Measurements from ENCODE around the gene QPRT. TPM values are rescaled to one million over a fixed set of nuclear protein-coding genes. Genes with fewer than 3 reads are reported as not detected.
"Not testable (repeated sequence)": the region's sequence is repeated elsewhere in the genome, so short reads cannot be mapped to it uniquely, and the experiment has no call there.

The QPRT gene
- total RNA-seq, 1 donor from 2014 or later: 34.7 TPM

DNA sequence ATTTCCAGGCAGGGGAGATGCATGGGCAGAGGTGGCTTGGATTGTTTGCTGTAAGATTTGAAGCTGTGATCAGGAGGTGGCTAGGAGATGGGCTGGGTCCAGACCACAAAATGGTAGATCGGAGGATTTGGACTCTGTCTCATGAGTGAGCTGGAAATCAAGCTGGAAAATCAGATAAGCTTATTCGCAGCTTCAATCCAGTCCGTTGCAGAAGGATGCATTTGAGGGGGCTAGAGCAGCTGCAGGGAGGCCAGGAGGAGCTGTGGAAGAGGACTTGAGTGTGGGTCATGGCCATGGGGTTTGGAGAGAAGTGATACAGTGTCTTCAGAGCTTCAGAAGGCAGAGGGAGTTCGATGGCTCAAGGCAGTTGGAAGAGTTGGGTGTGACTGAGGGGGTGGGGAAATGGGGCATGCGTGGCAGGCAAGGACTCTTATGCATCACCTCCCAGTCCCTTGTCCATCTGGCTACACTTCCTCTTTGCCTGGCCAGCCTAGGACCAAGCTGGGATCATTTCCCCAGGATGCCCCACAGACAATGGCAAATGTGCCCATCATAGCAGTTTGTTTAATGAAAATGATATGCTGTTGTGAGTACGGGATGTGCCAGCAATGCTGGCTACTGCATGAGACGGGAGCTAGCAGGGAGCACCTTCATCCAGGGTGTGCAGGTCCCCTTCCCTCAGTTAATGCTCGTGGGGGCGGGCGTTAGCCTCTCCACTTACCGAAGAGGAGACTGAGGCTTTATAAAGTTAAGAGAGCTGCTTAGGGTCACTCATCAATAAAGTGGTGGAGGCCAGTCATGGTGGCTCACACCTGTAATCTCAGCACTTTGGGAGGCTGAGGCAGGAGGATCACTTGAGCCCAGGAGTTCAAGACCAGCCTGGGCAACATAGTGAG lies 20.6 kb downstream of the QPRT start:
- Mint-ChIP-seq H3K4me3 (ENCODE audit: unreplicated experiment) (no peak overlapping the region), H3K9me3 (ENCODE audit: unreplicated experiment) (peaks cover 1% of the 10 kb centered on the region), H3K27me3 (ENCODE audit: unreplicated experiment) (peaks cover 2% of the 10 kb centered on the region), H3K4me1 (ENCODE audit: low read depth, unreplicated experiment) (no peaks in the 10 kb centered on the region), H3K27ac (ENCODE audit: unreplicated experiment) (no peak overlapping the region), H3K36me3 (ENCODE audit: unreplicated experiment) (no peaks in the 10 kb centered on the region)
- TF ChIP-seq, protein P1, sequence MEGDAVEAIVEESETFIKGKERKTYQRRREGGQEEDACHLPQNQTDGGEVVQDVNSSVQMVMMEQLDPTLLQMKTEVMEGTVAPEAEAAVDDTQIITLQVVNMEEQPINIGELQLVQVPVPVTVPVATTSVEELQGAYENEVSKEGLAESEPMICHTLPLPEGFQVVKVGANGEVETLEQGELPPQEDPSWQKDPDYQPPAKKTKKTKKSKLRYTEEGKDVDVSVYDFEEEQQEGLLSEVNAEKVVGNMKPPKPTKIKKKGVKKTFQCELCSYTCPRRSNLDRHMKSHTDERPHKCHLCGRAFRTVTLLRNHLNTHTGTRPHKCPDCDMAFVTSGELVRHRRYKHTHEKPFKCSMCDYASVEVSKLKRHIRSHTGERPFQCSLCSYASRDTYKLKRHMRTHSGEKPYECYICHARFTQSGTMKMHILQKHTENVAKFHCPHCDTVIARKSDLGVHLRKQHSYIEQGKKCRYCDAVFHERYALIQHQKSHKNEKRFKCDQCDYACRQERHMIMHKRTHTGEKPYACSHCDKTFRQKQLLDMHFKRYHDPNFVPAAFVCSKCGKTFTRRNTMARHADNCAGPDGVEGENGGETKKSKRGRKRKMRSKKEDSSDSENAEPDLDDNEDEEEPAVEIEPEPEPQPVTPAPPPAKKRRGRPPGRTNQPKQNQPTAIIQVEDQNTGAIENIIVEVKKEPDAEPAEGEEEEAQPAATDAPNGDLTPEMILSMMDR (IDR thresholded peaks at IDR 0.05; ENCODE audit: partially characterized antibody, unreplicated experiment): no peak
- DNase-seq: no peak

DNA sequence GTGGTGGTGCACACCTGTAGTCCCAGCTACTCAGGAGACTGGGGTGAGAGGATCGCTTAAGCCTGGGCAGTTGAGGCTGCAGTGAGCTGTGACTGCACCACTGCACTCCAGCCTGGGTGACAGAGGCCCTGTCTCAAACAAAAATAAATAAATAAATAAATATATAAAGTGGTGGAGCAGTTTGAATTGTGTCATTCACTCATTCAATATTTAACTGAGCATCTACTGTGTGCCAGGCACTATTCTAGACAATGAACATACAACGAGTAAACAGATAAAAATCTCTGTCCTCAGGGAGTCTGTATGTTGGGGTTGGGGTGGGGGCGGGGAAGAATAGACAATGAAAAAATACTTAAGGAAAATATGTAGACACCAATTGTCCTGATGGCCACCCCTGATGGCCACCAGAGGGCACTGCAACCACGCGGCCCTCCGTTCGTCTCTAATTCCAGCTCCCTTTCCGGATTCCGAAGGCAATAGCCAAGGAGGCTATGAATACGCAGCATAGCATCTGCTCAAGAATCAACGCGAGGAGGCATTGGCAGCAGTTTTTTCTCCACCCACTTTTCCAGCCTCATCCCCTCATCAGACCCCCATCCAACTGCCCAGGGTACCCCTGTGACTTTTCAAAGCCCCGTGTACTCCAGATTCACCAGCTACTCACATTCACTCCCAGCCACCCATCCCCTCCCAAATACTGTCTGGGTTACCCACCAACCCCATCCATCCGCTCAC lies 21.4 kb downstream of the QPRT start:
- Mint-ChIP-seq H3K9me3 (ENCODE audit: unreplicated experiment) (peaks cover 1% of the 10 kb centered on the region), H3K4me1 (ENCODE audit: low read depth, unreplicated experiment) (no peaks in the 10 kb centered on the region), H3K27ac (ENCODE audit: unreplicated experiment) (no peak overlapping the region), H3K4me3 (ENCODE audit: unreplicated experiment) (no peak overlapping the region), H3K36me3 (ENCODE audit: unreplicated experiment) (no peaks in the 10 kb centered on the region), H3K27me3 (ENCODE audit: unreplicated experiment) (peaks cover 2% of the 10 kb centered on the region)
- DNase-seq: peak; percentile 82
- TF ChIP-seq, protein P1 (IDR thresholded peaks at IDR 0.05; ENCODE audit: partially characterized antibody, unreplicated experiment): peak; percentile 88

- no peaks in the 10 kb centered on the region for H3K36me3 Mint-ChIP-seq (ENCODE audit: unreplicated experiment)
- TF ChIP-seq, protein P1 (IDR thresholded peaks at IDR 0.05; ENCODE audit: partially characterized antibody, unreplicated experiment): no peak
- no peak overlapping the region for H3K4me3 Mint-ChIP-seq (ENCODE audit: unreplicated experiment)
- DNase-seq: no peak
- H3K4me1 Mint-ChIP-seq (ENCODE audit: low read depth, unreplicated experiment): no peaks in the 10 kb centered on the region
- peaks cover 2% of the 10 kb centered on the region for H3K27me3 Mint-ChIP-seq (ENCODE audit: unreplicated experiment)
- H3K27ac Mint-ChIP-seq (ENCODE audit: unreplicated experiment): no peak overlapping the region
- H3K9me3 Mint-ChIP-seq (ENCODE audit: unreplicated experiment): no peaks in the 10 kb centered on the region
Observed at GRCh38 chr16:29701214-29701555, 22.2 kb downstream of the QPRT start.

GRCh38 chr16:29702269-29702668 lies 23.3 kb downstream of the QPRT start:
- no peak for DNase-seq
- H3K27ac Mint-ChIP-seq (ENCODE audit: unreplicated experiment): no peak overlapping the region
- TF ChIP-seq, protein P1 (IDR thresholded peaks at IDR 0.05; ENCODE audit: partially characterized antibody, unreplicated experiment): no peak
- no peaks in the 10 kb centered on the region for H3K9me3 Mint-ChIP-seq (ENCODE audit: unreplicated experiment)
- peaks cover 2% of the 10 kb centered on the region for H3K27me3 Mint-ChIP-seq (ENCODE audit: unreplicated experiment)
- H3K36me3 Mint-ChIP-seq (ENCODE audit: unreplicated experiment): no peaks in the 10 kb centered on the region
- H3K4me1 Mint-ChIP-seq (ENCODE audit: low read depth, unreplicated experiment): no peaks in the 10 kb centered on the region
- H3K4me3 Mint-ChIP-seq (ENCODE audit: unreplicated experiment): no peak overlapping the region

DNA sequence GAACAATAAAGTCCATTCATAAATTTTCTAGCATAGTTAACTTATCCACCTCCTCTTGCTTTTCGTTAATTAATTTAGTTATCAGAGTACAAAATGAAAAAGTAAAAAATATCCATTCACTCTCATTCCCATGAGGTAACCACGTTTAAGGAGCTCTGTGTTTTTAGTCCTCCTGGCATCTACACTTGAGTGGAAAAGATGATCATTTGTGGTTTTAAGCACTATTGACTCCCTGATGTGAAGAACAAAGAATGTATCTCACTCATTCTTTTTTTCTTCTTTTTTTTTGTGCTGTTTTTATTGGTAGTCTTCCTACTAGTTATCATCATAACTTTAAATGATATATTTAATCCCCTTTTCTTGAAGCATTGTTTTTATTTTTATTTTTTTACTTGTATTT lies 26.1 kb downstream of the QPRT start:
- Mint-ChIP-seq H3K36me3 (ENCODE audit: unreplicated experiment) (no peaks in the 10 kb centered on the region), H3K4me3 (ENCODE audit: unreplicated experiment) (no peak overlapping the region)

DNA sequence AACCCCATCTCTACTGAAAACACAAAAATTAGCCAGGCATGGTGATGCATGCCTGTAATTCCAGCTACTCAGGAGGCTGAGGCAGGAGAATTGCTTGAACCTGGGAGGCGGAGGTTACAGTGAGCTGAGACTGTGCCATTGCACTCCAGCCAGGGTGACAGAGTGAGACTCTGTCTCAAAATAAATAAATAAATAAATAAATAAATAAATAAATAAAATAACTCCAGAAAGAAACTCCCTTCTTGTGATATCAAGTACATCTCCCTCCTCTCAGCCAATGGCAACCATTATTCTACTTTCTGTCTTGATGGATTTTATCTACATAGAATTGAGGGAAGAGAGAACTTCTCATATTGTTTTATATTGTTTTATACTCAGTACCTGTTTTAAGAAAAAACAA lies 28.2 kb downstream of the QPRT start:
- not testable (repeated sequence) for H3K36me3 Mint-ChIP-seq (ENCODE audit: unreplicated experiment); DNase-seq; H3K4me1 Mint-ChIP-seq (ENCODE audit: low read depth, unreplicated experiment); H3K27ac Mint-ChIP-seq (ENCODE audit: unreplicated experiment); H3K9me3 Mint-ChIP-seq (ENCODE audit: unreplicated experiment); H3K27me3 Mint-ChIP-seq (ENCODE audit: unreplicated experiment); H3K4me3 Mint-ChIP-seq (ENCODE audit: unreplicated experiment)

More for the DNA sequence above, 26.1 kb downstream of the QPRT start:
- TF ChIP-seq, protein P1 (IDR thresholded peaks at IDR 0.05; ENCODE audit: partially characterized antibody, unreplicated experiment): no peak
- H3K9me3 Mint-ChIP-seq (ENCODE audit: unreplicated experiment): peaks cover 2% of the 10 kb centered on the region
- no peak overlapping the region for H3K27ac Mint-ChIP-seq (ENCODE audit: unreplicated experiment)
- no peak for DNase-seq
- H3K4me1 Mint-ChIP-seq (ENCODE audit: low read depth, unreplicated experiment): peaks cover 2% of the 10 kb centered on the region
- H3K27me3 Mint-ChIP-seq (ENCODE audit: unreplicated experiment): no peaks in the 10 kb centered on the region
